ENCODE measurements around the gene YPEL1. TPM values are rescaled to one million over a fixed set of nuclear protein-coding genes. Genes with fewer than 3 reads are reported as not detected.

Gene YPEL1
- total and polyA plus RNA-seq, 2 of the 8 experiments (the other 6 are each of a cell fraction or from before 2014, with no cell fraction given), result 6.0 to 6.7 TPM

DNA sequence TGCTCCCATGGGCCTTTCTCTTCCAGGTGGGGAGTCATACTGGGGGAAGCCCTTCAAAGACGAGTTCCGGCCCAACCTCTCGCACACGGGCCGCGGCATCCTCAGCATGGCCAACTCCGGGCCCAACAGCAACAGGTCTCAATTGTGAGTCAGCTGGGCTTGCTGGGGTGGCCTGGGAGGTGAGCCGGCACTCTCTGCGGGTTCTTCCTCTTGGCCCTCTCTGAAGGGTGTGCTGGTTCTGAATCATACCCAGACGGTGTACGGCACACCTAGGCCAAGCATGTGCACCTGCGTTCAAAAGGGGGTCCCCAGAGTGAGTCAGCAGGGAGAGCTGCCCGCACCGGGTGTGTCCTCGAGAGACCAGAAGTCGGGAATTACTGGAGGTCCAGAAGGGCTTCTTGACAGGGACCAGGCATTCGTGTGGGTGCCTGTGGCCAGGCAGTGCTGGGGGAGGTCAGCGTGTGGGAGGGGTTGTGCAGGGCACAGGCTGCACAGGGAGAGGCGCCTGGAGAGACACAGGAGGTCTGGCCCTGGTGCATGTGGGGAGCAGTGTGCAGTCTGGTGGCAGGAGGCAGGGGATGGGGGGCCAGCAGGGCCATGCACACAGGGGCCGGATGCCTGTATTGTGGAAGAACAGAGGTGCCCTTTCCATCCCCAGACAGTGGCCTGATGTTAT, 46.8 kb downstream of the YPEL1 start:
- H4K5ac ChIP-seq (ENCODE audit: insufficient read length, low read depth, low read length), result no peak overlapping the region
- FAIRE-seq (no peak), DNase-seq (ENCODE audit: low read depth in 1 of 2, low spot score in 2 of 2) (no peak)
- H3K27ac ChIP-seq (ENCODE audit: low read depth, low read length), result no peak overlapping the region
- H3K9me3 ChIP-seq (ENCODE audit: insufficient read depth in 2 of 2, low read depth in 1 of 2, low read length in 1 of 2), result no peaks in the 10 kb centered on the region
- H3K4ac ChIP-seq (replicated peaks; ENCODE audit: insufficient read length, low read depth, low read length), result no peak overlapping the region
- no peak overlapping the region for H2BK120ac ChIP-seq (replicated peaks; ENCODE audit: low read depth, low read length)
- H2BK12ac ChIP-seq (ENCODE audit: low read depth, low read length), result no peak overlapping the region
- no peak overlapping the region for H2AFZ ChIP-seq (ENCODE audit: low read length)
- H2BK5ac ChIP-seq (ENCODE audit: low read depth, low read length), result no peak overlapping the region
- no peak overlapping the region for H2AK5ac ChIP-seq (ENCODE audit: low read depth, low read length)
- H3K79me1 ChIP-seq (ENCODE audit: low read depth, low read length), result no peaks in the 10 kb centered on the region
- H3K79me2 ChIP-seq (ENCODE audit: control insufficient read depth in 1 of 2, insufficient read depth in 2 of 2, low read length in 2 of 2), result no peaks in the 10 kb centered on the region
- WGBS, 2 experiments (ENCODE audit: extremely low coverage in 1 of 2, insufficient coverage in 1 of 2, insufficient read length in 1 of 2, insufficient replicate concordance in 2 of 2, low coverage in 1 of 2, low lambda C conversion rate in 2 of 2, missing lambda C conversion rate in 1 of 2), result 88% methylated on average over 20 of the region's 20 CpGs; no CpG with 5 or more reads in 1 of the 2 experiments
- no peak overlapping the region for H2BK15ac ChIP-seq (ENCODE audit: low read length)
- TF ChIP-seq JUN (IDR thresholded peaks at IDR 0.05; ENCODE audit: low read depth, low read length) (no peak), RNF2 (IDR thresholded peaks at IDR 0.05; ENCODE audit: borderline replicate concordance, low read depth, low read length, missing control alignments, poor library complexity, severe bottlenecking) (no peak), BACH1 (IDR thresholded peaks at IDR 0.05; ENCODE audit: low read length) (no peak)
- H4K20me1 ChIP-seq (replicated peaks in 1 of 2; ENCODE audit: control insufficient read depth in 1 of 2, insufficient read depth in 2 of 2, low read length in 2 of 2), result peaks cover 0 to 2% of the 10 kb centered on the region in 2 experiments
- no peak overlapping the region for H4K91ac ChIP-seq (replicated peaks; ENCODE audit: insufficient read length, low read length)
- no peak overlapping the region for H3K18ac ChIP-seq (ENCODE audit: extremely low read depth, low read length)
- H3K4me2 ChIP-seq (ENCODE audit: insufficient read depth in 1 of 2, low read depth in 2 of 2, low read length in 2 of 2), result no peak overlapping the region
- H3K4me1 ChIP-seq (replicated peaks in 1 of 4; ENCODE audit: control insufficient read depth in 3 of 4, insufficient read depth in 4 of 4, low read length in 3 of 4), result no peaks in the 10 kb centered on the region
- peaks cover 4% of the 10 kb centered on the region; the same call in 1 of the 2 replicates for H3K23me2 ChIP-seq (ENCODE audit: low read depth, low read length)
- no peak overlapping the region for H3K14ac ChIP-seq (ENCODE audit: insufficient read length)
- no peaks in the 10 kb centered on the region for H3K27me3 ChIP-seq (replicated peaks in 1 of 4; ENCODE audit: control insufficient read depth in 3 of 4, extremely low read depth in 1 of 4, insufficient read depth in 3 of 4, low read length in 3 of 4)
- no peak overlapping the region for H3K23ac ChIP-seq (ENCODE audit: insufficient read length)
- H3K9ac ChIP-seq (replicated peaks in 1 of 4; ENCODE audit: extremely low read depth in 1 of 4, low read depth in 3 of 4, low read length in 3 of 4), result no peak overlapping the region
- H4K8ac ChIP-seq (ENCODE audit: extremely low read depth, insufficient read depth, low read length), result no peak overlapping the region; the same call in 1 of the 2 replicates
- H3K56ac ChIP-seq (replicated peaks; ENCODE audit: insufficient read length, low read depth, low read length), result no peak overlapping the region
- peaks cover 0 to 5% (median 0%) of the 10 kb centered on the region in 4 experiments; a peak in 5 of 8 replicates for H3K36me3 ChIP-seq (ENCODE audit: control insufficient read depth in 2 of 4, insufficient read depth in 4 of 4, low read length in 3 of 4)
- no peak overlapping the region for H3K4me3 ChIP-seq (ENCODE audit: extremely low read depth in 1 of 4, insufficient read depth in 2 of 4, low read depth in 3 of 4, low read length in 4 of 4)
- POLR2A ChIA-PET (ENCODE audit: partially characterized antibody), result interaction anchor here (0.7 to 0.9 kb wide), 2 partner anchors 29 to 31 kb away, joined by 3 read pairs; no protein-coding TSS in a partner anchor
- no peak overlapping the region for H2BK20ac ChIP-seq (ENCODE audit: low read length)
- CTCF ChIA-PET (ENCODE audit: partially characterized antibody), result interaction anchor here (1.7 kb wide), 1 partner anchor 36 kb away, joined by 3 read pairs; no protein-coding TSS in a partner anchor

All from H1 (cell line).